Stimulated activated CD8-positive, alpha-beta memory T cell treated with anti-CD3 and anti-CD28 coated beads, Interleukin-4, amount 100 ng/mL, for 24 hours (primary cell): ENCODE results near the gene RNF183.

ENCODE experiments used
- DNase-seq: peaks from one replicate; pipeline ENCODE4 v3.0.0-alpha.2; 2020; ENCODE audit warnings: low read depth

Gene RNF183, protein sequence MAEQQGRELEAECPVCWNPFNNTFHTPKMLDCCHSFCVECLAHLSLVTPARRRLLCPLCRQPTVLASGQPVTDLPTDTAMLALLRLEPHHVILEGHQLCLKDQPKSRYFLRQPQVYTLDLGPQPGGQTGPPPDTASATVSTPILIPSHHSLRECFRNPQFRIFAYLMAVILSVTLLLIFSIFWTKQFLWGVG

GRCh38 chr9:113302792-113303418, at the start of gene RNF183:
TSS of gene RNF183 (minus strand) at chr9:113303376. CDS start at chr9:113298184, 5,192 bp downstream.
- no peak for DNase-seq

DNA sequence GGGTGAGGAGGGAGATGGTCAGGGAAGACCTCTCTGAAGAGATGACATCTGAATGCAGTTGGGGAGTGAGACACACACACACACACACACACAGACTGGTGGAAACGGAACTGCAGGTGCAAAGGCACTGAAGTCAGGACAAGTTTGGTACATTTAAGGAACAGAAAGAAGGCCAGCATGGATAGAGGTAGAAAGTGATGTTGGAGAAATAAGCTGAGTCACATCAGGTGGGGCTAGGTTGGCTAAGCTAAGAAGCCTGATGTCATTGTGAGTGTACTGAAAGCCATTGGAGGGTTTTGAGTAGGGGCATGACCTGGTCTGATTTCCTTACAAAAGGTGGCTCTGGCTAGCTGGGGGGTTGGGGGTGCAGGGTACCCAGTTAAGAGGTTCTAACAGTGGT, 49.2 kb upstream of the RNF183 start:
- DNase-seq = no peak

DNA sequence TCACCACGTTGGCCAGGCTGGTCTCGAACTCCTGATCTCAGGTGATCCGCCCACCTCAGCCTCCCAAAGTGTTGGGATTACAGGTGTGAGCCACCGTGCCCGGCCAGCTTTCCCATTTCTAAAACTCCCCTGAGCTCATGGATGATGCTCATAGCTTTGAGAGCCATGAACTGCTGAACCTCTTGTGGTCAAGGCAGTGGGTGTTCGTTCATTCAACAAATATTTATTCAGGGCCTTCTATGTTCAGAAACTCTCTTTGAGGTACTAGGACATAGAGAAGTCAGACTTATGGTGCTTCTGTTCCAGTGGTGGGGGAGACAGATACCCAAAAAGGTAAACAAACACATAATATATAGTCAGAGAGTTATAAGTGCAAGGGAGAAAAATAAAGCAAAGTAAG, 48.8 kb upstream of the RNF183 start:
- no peak for DNase-seq

- no peak for DNase-seq
Measured at GRCh38 chr9:113350937-113351336, 47.8 kb upstream of the RNF183 start.

GRCh38 chr9:113350107-113350661, 47.0 kb upstream of the RNF183 start:
- no peak for DNase-seq

DNA sequence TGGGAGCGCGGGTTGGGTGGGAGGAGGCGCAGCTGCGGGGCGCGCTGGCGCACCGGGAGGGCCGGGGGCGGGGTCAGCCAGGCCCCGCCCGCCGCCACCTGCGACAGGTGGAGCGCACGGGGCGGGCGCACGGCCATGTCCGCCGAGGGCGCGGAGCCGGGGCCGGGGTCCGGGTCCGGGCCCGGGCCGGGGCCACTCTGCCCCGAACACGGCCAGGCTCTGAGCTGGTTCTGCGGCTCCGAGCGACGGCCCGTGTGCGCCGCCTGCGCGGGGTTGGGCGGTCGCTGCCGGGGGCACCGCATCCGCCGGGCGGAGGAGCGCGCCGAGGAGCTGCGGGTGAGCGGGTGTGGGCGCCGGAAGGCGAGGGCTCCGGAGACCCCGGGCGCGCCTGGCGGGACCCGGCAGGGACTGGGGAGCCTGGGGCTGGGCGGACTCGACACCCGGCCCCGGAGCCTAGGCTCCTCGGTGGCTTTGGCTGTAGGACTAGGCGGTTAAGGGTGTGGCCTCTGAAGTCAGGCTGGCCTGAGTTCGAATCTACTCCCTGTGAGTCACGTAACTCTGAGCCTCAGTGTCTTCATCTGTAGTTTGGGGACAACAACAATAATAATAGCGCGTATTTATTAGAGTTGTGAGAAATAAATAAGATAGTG, 46.4 kb upstream of the RNF183 start, which contains the start of gene BSPRY:
Gene BSPRY (plus strand): TSS at position 97 of the 650 bp plus-strand sequence. CDS start 39 bp downstream, at position 136.
- DNase-seq = no peak

- DNase-seq = no peak
Measured at GRCh38 chr9:113349066-113349444, 45.9 kb upstream of the RNF183 start.

DNA sequence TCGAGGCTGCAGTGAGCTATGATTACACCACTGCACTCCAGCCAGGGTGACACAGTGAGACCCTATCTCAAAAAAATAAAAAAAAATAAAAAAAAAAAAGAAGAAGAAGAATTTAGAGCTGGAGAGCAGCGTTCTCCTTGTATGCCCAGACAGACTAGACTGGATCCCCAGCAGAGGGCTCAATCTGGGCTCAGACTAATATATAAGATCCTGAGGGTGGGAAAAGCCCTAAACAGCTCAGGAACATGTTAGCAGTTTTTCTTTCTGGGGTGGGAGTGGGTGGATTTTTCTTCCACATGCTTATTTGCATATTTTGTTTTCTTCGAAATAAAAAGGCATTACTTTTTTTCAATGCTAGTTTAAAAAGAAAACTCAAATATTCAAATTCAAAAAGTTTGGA, 45.3 kb upstream of the RNF183 start:
- no peak for DNase-seq

DNA sequence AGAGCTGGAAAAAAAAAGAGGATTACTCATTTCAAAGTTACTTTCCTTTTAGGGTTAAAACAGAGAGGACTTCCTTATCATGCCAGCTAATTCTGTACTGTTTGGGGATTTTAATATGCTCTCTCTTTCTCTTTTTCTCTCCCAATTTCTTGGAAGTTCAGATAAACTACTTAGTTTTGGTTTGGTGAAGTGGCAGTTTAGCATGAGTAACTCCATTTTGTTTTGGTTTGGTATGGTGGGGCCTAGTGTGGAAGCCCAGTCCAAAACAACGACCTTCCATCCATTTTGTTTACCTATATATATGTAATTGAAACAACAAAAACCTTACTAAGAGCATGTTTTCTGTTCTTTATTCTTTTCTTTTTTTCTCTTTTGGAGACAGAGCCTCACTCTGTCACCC, 42.5 kb upstream of the RNF183 start:
- no peak for DNase-seq

DNA sequence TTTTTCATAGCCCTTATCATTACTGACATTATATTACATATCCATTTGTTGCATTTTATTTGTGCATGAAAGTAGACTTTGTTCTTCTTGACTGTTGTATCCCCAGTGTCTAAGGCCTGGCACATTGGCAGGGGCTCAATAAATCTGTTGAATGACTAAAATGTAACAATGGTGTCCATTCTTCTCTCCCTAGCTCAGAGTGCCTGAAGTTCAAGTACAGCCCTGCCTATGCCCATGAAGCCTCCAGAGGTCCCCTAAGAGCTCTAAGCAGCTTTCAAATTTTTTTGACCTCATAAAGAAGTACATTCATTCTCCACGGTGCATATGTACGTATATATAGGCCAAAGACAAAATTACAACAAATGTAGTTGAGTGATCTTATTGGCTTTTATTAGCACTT, 42.0 kb upstream of the RNF183 start:
- DNase-seq = no peak

DNA sequence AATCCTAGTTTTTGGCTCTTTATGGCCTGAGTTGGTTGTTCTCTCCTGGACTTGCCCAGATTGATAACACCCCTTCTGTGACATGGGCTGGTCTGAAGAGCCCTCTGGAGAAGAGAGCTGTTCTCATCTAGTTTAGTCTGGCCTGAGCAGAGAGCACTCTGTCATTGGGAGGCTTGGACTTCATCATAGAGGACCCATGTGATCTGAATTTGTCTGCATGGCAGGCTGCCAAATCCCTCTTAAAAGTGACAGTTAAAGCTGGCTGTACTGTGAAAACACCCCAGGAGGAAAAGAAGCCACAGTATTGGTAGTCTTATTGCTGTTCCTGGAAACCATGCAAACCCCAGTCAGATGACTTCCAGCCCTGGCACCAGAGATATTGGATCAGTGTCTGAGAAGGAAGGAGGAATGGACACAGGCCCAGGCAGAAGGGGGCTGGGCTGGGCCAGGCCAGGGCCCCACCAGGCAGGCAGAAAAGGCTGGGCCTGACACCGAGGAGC, 40.6 kb upstream of the RNF183 start:
- no peak for DNase-seq

DNA sequence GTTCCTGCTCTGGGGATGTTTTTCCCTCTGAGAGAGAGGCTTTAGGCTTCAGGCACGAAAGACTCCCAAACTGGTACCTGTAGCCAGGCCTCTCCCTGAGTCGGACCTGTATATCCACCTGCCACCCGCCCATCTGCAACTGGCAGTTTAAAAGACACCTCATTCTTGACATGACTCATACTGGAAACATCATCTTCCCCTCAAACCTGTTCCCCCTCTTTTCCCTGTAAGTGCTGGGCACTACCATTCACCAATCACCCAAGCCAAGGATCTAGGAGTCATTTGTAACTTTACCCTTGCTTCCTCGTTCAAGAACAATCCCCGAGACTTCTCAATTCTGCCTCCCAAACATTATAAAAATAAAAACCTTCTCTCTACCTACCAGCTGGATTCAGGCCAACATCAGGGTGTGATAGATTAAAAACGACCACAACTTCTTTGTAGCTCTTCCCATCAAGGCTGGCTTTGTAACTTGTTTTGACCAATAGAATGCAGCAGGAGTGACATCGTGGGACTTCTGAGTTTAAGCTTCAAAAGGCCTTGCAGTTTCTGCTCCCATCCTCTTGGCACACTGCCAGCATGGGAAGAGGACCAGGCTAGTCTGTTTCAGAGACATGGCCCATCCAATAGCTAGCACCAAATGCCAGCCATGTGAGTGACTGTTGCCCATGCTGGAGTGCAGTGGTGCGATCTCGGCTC, 38.7 kb upstream of the RNF183 start:
- no peak for DNase-seq

DNA sequence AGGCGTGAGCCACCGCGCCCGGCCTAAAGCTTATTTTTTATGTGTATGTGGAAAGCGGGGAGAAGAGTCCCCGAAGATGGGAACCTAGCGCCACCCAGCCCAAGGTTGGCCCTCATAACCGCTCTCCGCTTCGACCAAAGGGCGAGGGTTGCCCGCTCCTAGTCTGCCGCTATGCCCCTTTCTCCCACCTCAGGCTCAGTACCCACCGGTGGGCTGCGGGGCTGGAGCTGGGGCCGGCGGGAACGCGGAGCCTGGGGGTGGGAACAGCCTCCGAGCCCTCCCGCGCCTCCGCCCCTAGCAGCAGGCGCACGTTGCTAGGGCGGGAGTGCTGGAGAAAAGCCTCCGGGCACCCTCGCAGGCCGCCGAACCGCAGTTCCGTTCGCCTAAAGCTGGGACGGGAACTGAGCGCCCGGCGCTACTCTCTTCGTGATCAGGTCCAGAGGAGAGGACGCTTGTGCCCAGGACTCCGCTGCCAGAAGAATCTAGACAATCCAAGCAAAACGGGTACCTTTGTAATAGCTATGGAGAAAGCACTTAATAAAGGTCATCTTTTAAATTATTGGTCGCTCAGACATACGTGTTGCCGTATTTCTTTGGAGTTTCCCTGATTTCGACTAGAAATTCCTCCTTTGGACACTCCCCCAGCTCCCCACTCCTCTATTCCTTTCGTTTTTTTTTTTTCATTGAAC, 37.0 kb upstream of the RNF183 start, which contains the start of gene WDR31:
Gene WDR31 (minus strand): TSS at position 265 of the 689 bp plus-strand sequence. CDS start 8,253 bp downstream, outside the sequence.
- peak; percentile 74 for DNase-seq

DNA sequence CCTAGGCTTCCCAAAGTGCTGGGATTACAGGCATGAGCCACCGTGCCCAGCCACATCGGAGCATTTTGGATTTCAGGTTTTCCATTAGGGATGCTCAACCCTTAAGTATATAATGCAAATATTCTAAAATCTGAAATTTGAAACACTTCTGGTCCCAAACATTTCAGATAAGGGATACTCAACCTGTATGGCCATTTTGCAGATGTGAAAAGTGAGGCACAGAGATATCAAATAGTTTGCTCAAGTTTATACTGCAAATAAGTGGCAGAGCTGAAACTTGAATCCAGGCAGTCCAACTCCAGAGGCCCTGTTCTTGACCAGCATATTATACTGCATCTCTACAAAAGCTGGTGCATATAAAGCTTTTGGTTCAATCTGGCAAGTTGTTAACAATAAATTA, 34.5 kb upstream of the RNF183 start:
- DNase-seq = no peak

DNA sequence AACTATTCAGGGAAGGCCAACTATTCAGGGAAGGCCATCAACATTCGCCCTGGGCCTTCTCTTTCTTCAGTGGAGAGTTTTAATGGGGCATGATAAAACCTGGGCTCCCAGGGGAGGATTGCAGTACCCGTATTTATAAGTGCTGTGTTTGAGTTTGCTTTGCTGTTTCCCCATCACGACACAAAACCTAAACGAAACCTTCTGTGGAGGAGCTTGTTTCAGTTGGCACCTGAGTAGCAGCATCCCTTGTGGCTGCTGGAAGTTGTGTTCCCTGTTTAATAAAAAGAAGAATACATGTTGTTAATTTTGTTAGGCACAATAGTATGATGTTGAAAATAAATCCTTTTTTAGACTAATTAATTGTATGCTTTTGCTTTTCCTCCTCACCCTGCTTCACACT, 28.6 kb upstream of the RNF183 start:
- no peak for DNase-seq

DNA sequence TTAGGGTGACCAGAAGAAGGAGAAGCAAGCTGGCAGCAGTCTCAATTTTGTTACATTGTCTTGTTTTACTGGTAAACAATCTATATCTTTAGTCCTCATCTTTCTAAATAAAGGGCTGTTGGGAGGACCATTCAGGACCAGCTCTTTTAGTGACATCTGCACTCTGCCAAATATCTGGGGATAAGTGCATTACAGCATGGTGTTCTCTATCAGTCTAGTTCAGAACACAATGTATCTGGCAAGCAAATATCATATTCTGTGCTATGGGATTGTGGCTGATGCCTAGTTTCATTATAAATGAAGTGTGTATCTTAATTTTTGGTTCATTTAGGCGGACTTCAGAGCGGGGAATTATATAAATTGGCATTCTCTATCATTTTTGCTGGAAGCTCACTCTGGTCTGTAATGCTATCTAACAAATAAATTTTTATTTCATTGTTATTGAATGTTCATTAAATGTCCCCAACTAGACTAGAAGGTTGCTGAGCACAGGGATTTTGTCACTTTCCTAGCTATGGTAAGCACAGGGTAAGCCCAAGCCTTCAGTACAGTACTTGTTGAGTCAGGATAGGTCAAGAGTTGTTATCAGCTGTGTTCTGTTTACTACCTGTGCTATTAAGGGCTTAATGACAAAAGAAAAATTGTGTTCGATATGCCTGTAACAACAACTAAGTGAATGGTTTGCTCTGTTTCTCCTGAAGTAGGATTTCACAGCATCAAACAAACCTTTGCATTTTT, 25.0 kb upstream of the RNF183 start:
- no peak for DNase-seq

- no peak for DNase-seq
Measured at GRCh38 chr9:113326230-113326629, 23.1 kb upstream of the RNF183 start.

GRCh38 chr9:113322671-113323070, 19.5 kb upstream of the RNF183 start:
- DNase-seq = no peak

DNA sequence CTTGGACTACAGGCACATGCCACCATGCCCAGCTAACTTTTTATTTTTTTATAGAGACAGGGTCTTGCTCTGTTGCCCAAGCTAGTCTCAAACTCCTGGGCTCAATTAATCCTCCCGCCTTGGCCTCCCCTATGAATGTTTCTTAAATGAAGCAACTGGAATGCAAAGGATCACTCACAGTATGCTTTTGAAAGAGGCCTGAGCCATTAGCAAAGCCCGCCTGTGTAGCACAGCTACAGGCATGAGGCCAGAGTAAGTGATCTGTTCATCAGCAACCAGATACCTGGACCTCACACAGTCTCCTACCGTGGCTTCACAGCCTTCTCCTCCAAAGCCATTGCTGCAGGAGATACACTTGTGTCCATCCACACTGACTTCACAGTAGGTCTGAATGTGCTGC, 16.9 kb upstream of the RNF183 start:
- no peak for DNase-seq

DNA sequence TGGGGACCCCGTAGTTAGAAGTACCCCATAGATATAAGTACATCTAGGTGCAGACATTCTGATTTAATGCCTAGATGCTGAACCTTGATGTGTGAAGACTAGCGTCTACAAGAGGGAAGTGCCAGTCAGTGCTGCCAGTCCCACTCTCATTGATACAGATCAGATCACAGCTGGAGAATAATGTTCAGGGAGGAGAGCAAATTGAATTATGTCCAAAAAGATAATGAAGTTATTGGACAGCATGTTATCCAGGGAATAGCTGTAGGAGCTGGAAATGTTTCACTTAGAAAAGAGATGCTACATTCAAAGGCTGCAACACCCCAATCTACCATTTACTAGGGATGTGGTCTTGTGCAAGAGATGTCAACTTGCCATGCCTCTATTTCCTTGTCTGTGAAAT, 15.9 kb upstream of the RNF183 start:
- DNase-seq = no peak

DNA sequence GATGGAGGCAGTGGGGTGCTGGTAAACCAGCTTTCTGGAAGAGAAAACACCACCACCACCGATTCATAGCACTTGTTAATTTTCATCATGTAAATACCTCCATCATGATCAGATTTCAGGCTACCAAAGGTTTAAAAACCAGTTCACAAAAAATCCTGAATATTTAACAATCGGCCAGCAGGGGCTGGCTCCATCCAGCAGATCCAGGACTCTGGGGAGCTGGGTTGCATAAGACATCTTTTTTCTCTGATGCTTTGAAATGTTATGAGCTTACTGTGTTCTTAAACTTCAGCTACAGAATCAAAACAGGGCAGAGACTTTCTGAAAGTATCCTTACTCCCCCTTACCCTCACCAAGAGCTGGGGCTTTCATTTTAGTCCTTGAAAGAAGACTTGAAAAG, 14.6 kb upstream of the RNF183 start:
- no peak for DNase-seq
